HCT116 (cell line): ENCODE measurements around the gene RAB31. TPM values are rescaled to one million over a fixed set of nuclear protein-coding genes. Genes with fewer than 3 reads are reported as not detected.

Experiments
- ATAC-seq: fragments of 200-7000 bp; cut with Tn5 transposase; 2 replicates; pipeline ENCODE4 v1.9.1; 2020; ENCODE audit warnings: mild to moderate bottlenecking, moderate library complexity
- BruUV-seq: library from RNA; stranded (reverse); fragments of 400-500 nt; replicated peaks from 2 replicates; lab custom pipeline; 2021; lab: Mats Ljungman, UMichigan
- CTCF ChIA-PET: fragments of 300-600 bp; sonication (Branson Sonifier 250); formaldehyde crosslinking; loops from one replicate; lab custom pipeline; 2021; ENCODE audit warnings: antibody characterized with exemption; lab: Charles Lee
- POLR2A ChIA-PET: fragments of 300-600, 350-600 bp; sonication (Branson Sonifier 250); formaldehyde crosslinking; loops from one replicate; lab custom pipeline; 2021; ENCODE audit warnings: antibody characterized with exemption; lab: Charles Lee
- RAD21 ChIA-PET, 2 experiments: fragments of 300-600 bp; sonication (Branson Sonifier 250); formaldehyde crosslinking; loops; one replicate each; lab custom pipeline; 2023; ENCODE audit warnings: low total read pairs in 2 of 2; ENCODE audit not compliant: uncharacterized antibody in 2 of 2, unreplicated experiment in 2 of 2, low non-redundant PET in 1 of 2; lab: Charles Lee
- DNase-seq: peaks from one replicate; pipeline ENCODE4 v3.0.0-alpha.2; 2010; ENCODE audit warnings: low read depth, low spot score
- H2AFZ ChIP-seq: fragments of 200-600 bp; shearing (Covaris generic), sonication (generic); 2 replicates; pipeline ENCODE4 v1.6.1; 2017; ENCODE audit warnings: low read depth, mixed run types, mixed read lengths, antibody characterized with exemption, low read length; ENCODE audit not compliant: poor library complexity, severe bottlenecking
- H3K27ac ChIP-seq: 2 replicates; pipeline ENCODE4 v1.5.1; 2012; ENCODE audit warnings: low read depth, low read length
- H3K27me3 ChIP-seq: fragments of 200-600 bp; sonication (generic); 2 replicates; pipeline ENCODE4 v1.6.1; 2016; ENCODE audit warnings: mixed run types, low read length, mixed read lengths; ENCODE audit not compliant: insufficient read depth
- H3K36me3 ChIP-seq, 2 experiments: fragments of 200-500 bp in 1 of 2; fragments of 200-600 bp in 1 of 2; sonication (Bioruptor generic) in 1 of 2; sonication (generic) in 1 of 2; 2 replicates each; pipeline versions ENCODE4 v1.5.1 to v1.6.1; 2014 to 2016; ENCODE audit warnings: low read length in 2 of 2, inconsistent platforms in 1 of 2, mixed read lengths in 1 of 2, mixed run types in 1 of 2; ENCODE audit not compliant: insufficient read depth in 2 of 2, control insufficient read depth in 1 of 2
- H3K4me1 ChIP-seq, 2 experiments: fragments of 200-600 bp in 1 of 2; sonication (generic) in 1 of 2; 2 replicates each; pipeline versions ENCODE4 v1.5.1 to v1.6.1; 2012 to 2017; ENCODE audit warnings: low read length in 2 of 2, inconsistent platforms in 1 of 2, mild to moderate bottlenecking in 1 of 2, mixed read lengths in 1 of 2, mixed run types in 1 of 2, moderate library complexity in 1 of 2; ENCODE audit not compliant: insufficient read depth in 2 of 2, control insufficient read depth in 1 of 2
- H3K4me2 ChIP-seq: fragments of 200-600 bp; sonication (generic); 2 replicates; pipeline ENCODE4 v1.6.1; 2017; ENCODE audit warnings: mixed run types, low read length, mixed read lengths
- H3K4me3 ChIP-seq, 2 experiments: fragments of 200-600 bp in 1 of 2; sonication (generic) in 1 of 2; replicated peaks in 1 of 2; 2 replicates each; pipeline ENCODE4 v1.5.1; 2011 to 2016; ENCODE audit warnings: low read length in 2 of 2, control low read depth in 1 of 2, low read depth in 1 of 2, mild to moderate bottlenecking in 1 of 2, mixed read lengths in 1 of 2, mixed run types in 1 of 2
- H3K79me2 ChIP-seq: fragments of 200-600 bp; sonication (generic); 2 replicates; pipeline ENCODE4 v1.6.1; 2017; ENCODE audit warnings: mild to moderate bottlenecking, mixed run types, low read length, moderate library complexity, mixed read lengths; ENCODE audit not compliant: insufficient read depth
- H3K9ac ChIP-seq: fragments of 200-600 bp; sonication (generic); 2 replicates; pipeline ENCODE4 v1.6.1; 2016; ENCODE audit warnings: low read length, mixed read lengths
- H3K9me2 ChIP-seq: fragments of 200-600 bp; sonication (generic), shearing (Covaris generic); 2 replicates; pipeline ENCODE4 v1.6.1; 2017; ENCODE audit warnings: mixed run types, mild to moderate bottlenecking, moderate library complexity; ENCODE audit not compliant: insufficient read depth
- H3K9me3 ChIP-seq, 2 experiments: fragments of 200-500 bp in 1 of 2; fragments of 200-600 bp in 1 of 2; sonication (Bioruptor generic) in 1 of 2; sonication (generic) in 1 of 2; 2 replicates each; pipeline ENCODE4 v1.6.1; 2014 to 2017; ENCODE audit warnings: low read length in 2 of 2, mixed read lengths in 2 of 2, inconsistent platforms in 1 of 2, low read depth in 1 of 2, mild to moderate bottlenecking in 1 of 2, mixed run types in 1 of 2, moderate library complexity in 1 of 2; ENCODE audit not compliant: control insufficient read depth in 1 of 2, insufficient read depth in 1 of 2
- H4K20me1 ChIP-seq: fragments of 200-600 bp; sonication (generic), shearing (Covaris generic); 2 replicates; pipeline ENCODE4 v1.6.1; 2017; ENCODE audit warnings: mixed run types, mild to moderate bottlenecking, moderate library complexity; ENCODE audit not compliant: insufficient read depth
- CEBPB ChIP-seq: IDR thresholded peaks from 2 replicates; pipeline ENCODE4 v1.6.1; 2012; ENCODE audit warnings: low read depth
- CTCF ChIP-seq, 3 experiments: fragments of 200-600 bp in 1 of 3; sonication (generic) in 1 of 3; IDR thresholded peaks in 2 of 3; conservative IDR thresholded peaks in 1 of 3; 2 replicates each; pipeline ENCODE4 v1.5.1; 2012 to 2017; ENCODE audit warnings: low read depth in 2 of 3, low read length in 2 of 3, antibody characterized with exemption in 1 of 3, borderline replicate concordance in 1 of 3, control low read depth in 1 of 3, mild to moderate bottlenecking in 1 of 3, mixed read lengths in 1 of 3, mixed run types in 1 of 3, moderate library complexity in 1 of 3; ENCODE audit not compliant: insufficient read depth in 1 of 3
- EGR1 ChIP-seq: IDR thresholded peaks from 2 replicates; pipeline ENCODE4 v1.6.1; 2012; ENCODE audit warnings: low read depth
- ELF1 ChIP-seq: IDR thresholded peaks from 2 replicates; pipeline ENCODE4 v1.6.1; 2012; ENCODE audit warnings: low read depth, borderline replicate concordance
- EZH2 ChIP-seq: fragments of 200-600 bp; sonication (generic); IDR thresholded peaks from 2 replicates; pipeline ENCODE4 v1.6.1; 2017; ENCODE audit warnings: antibody characterized with exemption, mixed run types
- EZH2phosphoT487 ChIP-seq: fragments of 200-600 bp; IDR thresholded peaks from 2 replicates; pipeline ENCODE4 v1.6.1; 2018; ENCODE audit warnings: antibody characterized with exemption, borderline replicate concordance
- FOSL1 ChIP-seq: IDR thresholded peaks from 2 replicates; pipeline ENCODE4 v1.6.1; 2012; ENCODE audit warnings: low read depth
- JUND ChIP-seq: IDR thresholded peaks from 2 replicates; pipeline ENCODE4 v1.6.1; 2012
- MAX ChIP-seq: IDR thresholded peaks from 2 replicates; pipeline ENCODE4 v1.6.1; 2012
- SIN3A ChIP-seq: IDR thresholded peaks from 2 replicates; pipeline ENCODE4 v1.6.1; 2012; ENCODE audit warnings: low read depth
- SP1 ChIP-seq: IDR thresholded peaks from 2 replicates; pipeline ENCODE4 v1.6.1; 2012; ENCODE audit warnings: low read depth
- SRF ChIP-seq: IDR thresholded peaks from 2 replicates; pipeline ENCODE4 v1.6.1; 2012; ENCODE audit warnings: low read depth
- ZFX ChIP-seq: fragments of 450-650 bp; IDR thresholded peaks from 2 replicates; pipeline ENCODE4 v1.6.1; 2017
- intact Hi-C: fragments of 100-400 bp; cut with micrococcal nuclease; formaldehyde crosslinking; loops from 2 replicates; pipeline ENCODE4 v1.10.0; 2022
- total RNA-seq: library from RNA; stranded (reverse); gene quantifications from one replicate; pipeline ENCODE4 v1.2.1, GENCODE V29; 2021; ENCODE audit not compliant: unreplicated experiment
- TF ChIP-seq, protein P1 (sequence below): IDR thresholded peaks from 2 replicates; pipeline ENCODE4 v1.6.1; 2011; ENCODE audit warnings: mild to moderate bottlenecking, low read length, moderate library complexity; ENCODE audit not compliant: insufficient replicate concordance; ENCODE audit errors: extremely low read depth

Gene RAB31
- total RNA-seq, 1 experiment from 2014 or later: 46.9 TPM

DNA sequence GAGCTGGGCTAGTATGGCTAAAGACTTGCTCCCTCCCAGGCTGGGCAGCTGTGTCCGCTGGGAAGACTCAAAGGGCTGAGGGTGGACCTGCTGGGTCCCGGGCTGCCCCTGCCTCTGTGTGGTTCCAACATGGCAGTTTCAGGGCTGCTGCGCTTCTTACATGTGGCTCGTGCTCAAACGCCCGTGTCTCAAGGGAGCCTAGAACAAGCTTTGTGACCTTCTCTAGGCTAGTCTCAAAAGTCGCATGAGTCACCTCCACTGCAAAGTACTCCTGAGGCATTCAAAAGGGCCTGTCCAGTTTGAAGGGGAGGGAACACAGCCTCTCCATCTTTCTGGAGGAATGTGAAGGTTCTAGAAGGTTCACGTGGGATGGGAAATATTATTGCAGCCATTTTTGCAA is 44.7 kb upstream of the RAB31 start:
- H3K9me2 ChIP-seq: no peaks in the 10 kb centered on the region
- H3K36me3 ChIP-seq: no peaks in the 10 kb centered on the region
- ChIA-PET CTCF (interaction anchor here (1.8 kb wide), 1 partner anchor 10 kb away, joined by 6 read pairs; no protein-coding TSS in a partner anchor), RAD21 (no interaction called here), POLR2A (interaction anchor here (1.2 kb wide), 1 partner anchor 20 kb away, joined by 3 read pairs; no protein-coding TSS in a partner anchor)
- peak overlapping the region; percentile 26 for H2AFZ ChIP-seq
- H3K4me3 ChIP-seq: no peak overlapping the region
- ATAC-seq: no peak
- TF ChIP-seq EZH2 (no peak), CTCF (IDR thresholded peaks at IDR 0.05 in 2 of 3, conservative IDR thresholded peaks at IDR 0.05 in 1 of 3; ENCODE audit: borderline replicate concordance in 1 of 3, insufficient read depth in 1 of 3, low read depth in 2 of 3, low read length in 2 of 3) (no peak), FOSL1 (no peak), MAX (no peak), SP1 (no peak), SIN3A (no peak), CEBPB (no peak), ELF1 (no peak), ZFX (no peak), EGR1 (no peak), EZH2phosphoT487 (no peak), SRF (no peak), JUND (no peak)
- TF ChIP-seq, protein P1, sequence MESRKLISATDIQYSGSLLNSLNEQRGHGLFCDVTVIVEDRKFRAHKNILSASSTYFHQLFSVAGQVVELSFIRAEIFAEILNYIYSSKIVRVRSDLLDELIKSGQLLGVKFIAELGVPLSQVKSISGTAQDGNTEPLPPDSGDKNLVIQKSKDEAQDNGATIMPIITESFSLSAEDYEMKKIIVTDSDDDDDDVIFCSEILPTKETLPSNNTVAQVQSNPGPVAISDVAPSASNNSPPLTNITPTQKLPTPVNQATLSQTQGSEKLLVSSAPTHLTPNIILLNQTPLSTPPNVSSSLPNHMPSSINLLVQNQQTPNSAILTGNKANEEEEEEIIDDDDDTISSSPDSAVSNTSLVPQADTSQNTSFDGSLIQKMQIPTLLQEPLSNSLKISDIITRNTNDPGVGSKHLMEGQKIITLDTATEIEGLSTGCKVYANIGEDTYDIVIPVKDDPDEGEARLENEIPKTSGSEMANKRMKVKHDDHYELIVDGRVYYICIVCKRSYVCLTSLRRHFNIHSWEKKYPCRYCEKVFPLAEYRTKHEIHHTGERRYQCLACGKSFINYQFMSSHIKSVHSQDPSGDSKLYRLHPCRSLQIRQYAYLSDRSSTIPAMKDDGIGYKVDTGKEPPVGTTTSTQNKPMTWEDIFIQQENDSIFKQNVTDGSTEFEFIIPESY: no peak
- H3K27me3 ChIP-seq: no peaks in the 10 kb centered on the region
- peaks cover 0 to 14% of the 10 kb centered on the region in 2 experiments; a peak in 2 of 4 replicates for H3K4me1 ChIP-seq
- no peak for DNase-seq
- H3K9me3 ChIP-seq: no peaks in the 10 kb centered on the region
- H3K4me2 ChIP-seq: no peak overlapping the region
- no peak overlapping the region for H3K9ac ChIP-seq
- H3K79me2 ChIP-seq: no peaks in the 10 kb centered on the region
- BruUV-seq: no TSS peak
- no peaks in the 10 kb centered on the region for H4K20me1 ChIP-seq
- intact Hi-C loops: no loop called here
- no peak overlapping the region for H3K27ac ChIP-seq
